Measurements from ENCODE around the gene PLIN4.

- TF ChIP-seq CTCF (IDR thresholded peaks at IDR 0.05; ENCODE audit: low read depth, low read length, poor library complexity, severe bottlenecking) = no peak
- TF ChIP-seq EZH2phosphoT487 (IDR thresholded peaks at IDR 0.05; ENCODE audit: borderline replicate concordance, low read length) = no peak
These were observed 48.2 kb upstream of the PLIN4 start for GRCh38 chr19:4566402-4567051.
